HEK293 (cell line): ENCODE data around the gene TLE4.

ENCODE experiments used
- CTCF ChIA-PET: fragments of 350-600 bp; formaldehyde crosslinking; extraction: SDS; loops from one replicate; lab custom pipeline; 2021; ENCODE audit warnings: antibody characterized with exemption; lab: Yijun Ruan, JAX
- POLR2A ChIA-PET: fragments of 300-600 bp; formaldehyde crosslinking; extraction: SDS; loops from one replicate; lab custom pipeline; 2020; ENCODE audit warnings: antibody characterized with exemption, inconsistent platforms; lab: Yijun Ruan, JAX
- H3K27ac ChIP-seq: fragments of 200-500 bp; sonication (Bioruptor generic); 2 replicates; pipeline ENCODE4 v1.5.1; 2014; ENCODE audit warnings: low read depth, low read length, control low read depth, inconsistent platforms; ENCODE audit errors: extremely low read depth
- H3K36me3 ChIP-seq, 2 experiments: fragments of 200-500 bp in 1 of 2; sonication (Bioruptor generic) in 1 of 2; 1 replicate in 1 of 2; 2 replicates in 1 of 2; pipeline ENCODE4 v1.5.1; 2014 to 2017; ENCODE audit warnings: inconsistent platforms in 2 of 2, low read length in 2 of 2; ENCODE audit not compliant: control insufficient read depth in 2 of 2, insufficient read depth in 1 of 2
- H3K4me1 ChIP-seq: fragments of 200-500 bp; sonication (Bioruptor generic); 2 replicates; pipeline ENCODE4 v1.5.1; 2014; ENCODE audit warnings: mild to moderate bottlenecking, low read length, inconsistent platforms; ENCODE audit not compliant: control insufficient read depth, insufficient read depth
- H3K4me3 ChIP-seq: 2 replicates; pipeline ENCODE4 v1.5.1; 2011; ENCODE audit warnings: low read depth, mild to moderate bottlenecking, control low read depth, low read length, moderate library complexity
- H3K9me3 ChIP-seq: fragments of 200-500 bp; sonication (Bioruptor generic); 2 replicates; pipeline ENCODE4 v1.5.1; 2014; ENCODE audit warnings: low read depth, low read length, inconsistent platforms; ENCODE audit not compliant: control insufficient read depth, insufficient read depth
- HOXA7 ChIP-seq: sonication (generic); formaldehyde crosslinking; IDR thresholded peaks from 2 replicates; pipeline ENCODE4 v1.8.1; 2022; ENCODE audit warnings: missing genetic modification reagents, borderline replicate concordance
- RBAK ChIP-seq: fragments of 450-650 bp; formaldehyde crosslinking; IDR thresholded peaks from 2 replicates; pipeline ENCODE4 v1.5.1; 2016; ENCODE audit warnings: missing biosample characterization, missing genetic modification characterization
- TCF7L2 ChIP-seq: IDR thresholded peaks from 2 replicates; pipeline ENCODE4 v1.6.1; 2011; ENCODE audit warnings: low read depth, mild to moderate bottlenecking, inconsistent platforms, low read length, moderate library complexity, borderline replicate concordance
- TRIM28 ChIP-seq: IDR thresholded peaks from 2 replicates; pipeline ENCODE4 v1.6.1; 2011; ENCODE audit warnings: low read length, control low read depth, borderline replicate concordance
- ZBTB1 ChIP-seq: fragments of 450-650 bp; formaldehyde crosslinking; IDR thresholded peaks from 2 replicates; pipeline ENCODE4 v1.5.1; 2016; ENCODE audit warnings: missing biosample characterization, missing genetic modification characterization
- ZBTB21 ChIP-seq: fragments of 450-650 bp; formaldehyde crosslinking; IDR thresholded peaks from 2 replicates; pipeline ENCODE4 v1.5.1; 2017; ENCODE audit warnings: missing biosample characterization, missing genetic modification characterization
- ZIC2 ChIP-seq: fragments of 450-650 bp; formaldehyde crosslinking; IDR thresholded peaks from 2 replicates; pipeline ENCODE4 v1.5.1; 2016; ENCODE audit warnings: missing biosample characterization, missing genetic modification characterization
- ZNF112 ChIP-seq: fragments of 450-650 bp; formaldehyde crosslinking; IDR thresholded peaks from 2 replicates; pipeline ENCODE4 v1.5.0; 2017; ENCODE audit warnings: missing biosample characterization, missing genetic modification characterization
- ZNF544 ChIP-seq: fragments of 450-650 bp; formaldehyde crosslinking; IDR thresholded peaks from 2 replicates; pipeline ENCODE4 v1.5.0; 2017; ENCODE audit warnings: missing biosample characterization, missing genetic modification characterization
- ZNF560 ChIP-seq: fragments of 450-650 bp; formaldehyde crosslinking; IDR thresholded peaks from 2 replicates; pipeline ENCODE4 v1.5.1; 2017; ENCODE audit warnings: missing biosample characterization, missing genetic modification characterization, borderline replicate concordance
- ZNF600 ChIP-seq: fragments of 450-650 bp; formaldehyde crosslinking; IDR thresholded peaks from 2 replicates; pipeline ENCODE4 v1.5.1; 2016; ENCODE audit warnings: missing biosample characterization, missing genetic modification characterization
- ZNF785 ChIP-seq: fragments of 450-650 bp; formaldehyde crosslinking; IDR thresholded peaks from 2 replicates; pipeline ENCODE4 v1.5.1; 2016; ENCODE audit warnings: missing biosample characterization, missing genetic modification characterization
- TF ChIP-seq, protein P1 (sequence below): fragments of 450-650 bp; IDR thresholded peaks from 2 replicates; pipeline ENCODE4 v1.5.1; 2018; ENCODE audit warnings: missing biosample characterization, mild to moderate bottlenecking, missing genetic modification characterization
- TF ChIP-seq, protein P2 (sequence below): fragments of 450-650 bp; formaldehyde crosslinking; IDR thresholded peaks from 2 replicates; pipeline ENCODE4 v1.5.1; 2016; ENCODE audit warnings: missing biosample characterization, missing genetic modification characterization

Gene TLE4

DNA sequence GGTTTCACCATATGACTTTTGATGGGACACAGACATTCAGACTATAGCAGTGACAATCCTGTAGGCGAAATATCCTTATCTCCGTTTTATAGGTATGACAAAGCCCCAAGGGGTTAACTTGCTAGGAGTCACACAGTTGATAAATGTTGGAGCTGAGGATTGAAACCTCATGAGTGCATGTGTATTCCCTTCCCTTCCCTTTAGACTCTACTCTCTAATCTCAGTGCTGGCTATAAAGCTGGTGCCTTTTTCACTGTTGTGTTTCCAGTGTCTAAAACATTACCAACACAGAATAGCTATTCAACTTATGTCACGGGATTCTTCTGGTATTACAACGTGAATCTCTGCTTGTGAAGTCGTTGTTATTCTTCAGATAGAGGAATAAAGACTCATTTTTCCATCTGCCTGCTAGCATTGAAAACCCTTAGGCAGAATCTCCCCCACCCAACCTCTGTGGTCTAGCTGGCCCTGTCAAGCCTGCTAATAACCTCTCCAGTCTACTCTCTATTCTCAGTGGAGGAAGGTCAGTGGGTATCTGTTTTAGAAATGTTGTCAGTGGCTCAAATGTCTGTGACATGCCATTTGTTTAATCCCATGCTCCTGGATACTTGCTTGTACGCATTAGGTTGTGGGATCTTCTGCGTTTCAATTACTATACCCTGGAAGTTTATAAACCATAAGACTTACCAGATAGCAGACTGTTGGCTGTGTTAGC is 121.2 kb downstream of the TLE4 start:
- Histone ChIP-seq H3K4me1 (no peaks in the 10 kb centered on the region), H3K4me3 (no peak overlapping the region), H3K9me3 (no peaks in the 10 kb centered on the region), H3K27ac (no peak overlapping the region), H3K36me3 (no peaks in the 10 kb centered on the region)
- CTCF ChIA-PET, result no interaction called here
- no peak for TF ChIP-seq RBAK
- peak; percentile 98 for TF ChIP-seq TRIM28
- TF ChIP-seq, all 188 proteins: peak for 1
- POLR2A ChIA-PET, result interaction anchor here (1.8 kb wide), 1 partner anchor 122 kb away, joined by 7 read pairs; the partner anchor contains the start of gene TLE4

DNA sequence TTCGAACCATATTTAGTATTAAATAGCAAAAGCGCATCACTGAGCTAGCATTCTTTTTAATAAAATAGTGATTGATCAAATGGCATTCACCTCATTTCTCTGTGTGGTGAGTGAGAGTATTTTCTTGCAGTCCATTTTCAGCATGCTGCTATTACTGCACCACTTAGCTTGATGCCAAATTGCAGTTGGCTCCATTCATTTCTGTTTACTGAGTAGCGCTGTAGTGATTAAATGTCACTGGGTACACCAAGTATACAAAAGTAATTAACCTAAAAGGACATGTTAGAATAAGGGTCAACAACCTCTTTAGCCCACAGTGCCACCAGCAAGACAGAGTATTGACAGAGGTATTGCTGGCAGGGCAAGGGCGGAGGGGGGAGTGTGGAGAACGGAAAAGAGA is 122.0 kb downstream of the TLE4 start:
- ChIA-PET POLR2A (interaction anchor here (2.0 kb wide), 1 partner anchor 122 kb away, joined by 11 read pairs; the partner anchor contains the start of gene TLE4), CTCF (no interaction called here)
- H3K4me1 ChIP-seq, result no peaks in the 10 kb centered on the region
- no peak overlapping the region for H3K4me3 ChIP-seq
- H3K9me3 ChIP-seq, result no peaks in the 10 kb centered on the region
- no peaks in the 10 kb centered on the region for H3K36me3 ChIP-seq
- TF ChIP-seq ZNF600 (no peak), ZNF785 (tag by site-specific recombination) (no peak), ZBTB21 (tag by site-specific recombination) (no peak), HOXA7 (CRISPR knock-in tag) (no peak), ZNF560 (tag by site-specific recombination) (no peak)
- TF ChIP-seq, protein P1, sequence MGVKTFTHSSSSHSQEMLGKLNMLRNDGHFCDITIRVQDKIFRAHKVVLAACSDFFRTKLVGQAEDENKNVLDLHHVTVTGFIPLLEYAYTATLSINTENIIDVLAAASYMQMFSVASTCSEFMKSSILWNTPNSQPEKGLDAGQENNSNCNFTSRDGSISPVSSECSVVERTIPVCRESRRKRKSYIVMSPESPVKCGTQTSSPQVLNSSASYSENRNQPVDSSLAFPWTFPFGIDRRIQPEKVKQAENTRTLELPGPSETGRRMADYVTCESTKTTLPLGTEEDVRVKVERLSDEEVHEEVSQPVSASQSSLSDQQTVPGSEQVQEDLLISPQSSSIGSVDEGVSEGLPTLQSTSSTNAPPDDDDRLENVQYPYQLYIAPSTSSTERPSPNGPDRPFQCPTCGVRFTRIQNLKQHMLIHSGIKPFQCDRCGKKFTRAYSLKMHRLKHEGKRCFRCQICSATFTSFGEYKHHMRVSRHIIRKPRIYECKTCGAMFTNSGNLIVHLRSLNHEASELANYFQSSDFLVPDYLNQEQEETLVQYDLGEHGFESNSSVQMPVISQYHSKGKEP (tag by site-specific recombination), result peak; percentile 46; the same call in 1 of the 2 replicates
- H3K27ac ChIP-seq, result no peak overlapping the region

DNA sequence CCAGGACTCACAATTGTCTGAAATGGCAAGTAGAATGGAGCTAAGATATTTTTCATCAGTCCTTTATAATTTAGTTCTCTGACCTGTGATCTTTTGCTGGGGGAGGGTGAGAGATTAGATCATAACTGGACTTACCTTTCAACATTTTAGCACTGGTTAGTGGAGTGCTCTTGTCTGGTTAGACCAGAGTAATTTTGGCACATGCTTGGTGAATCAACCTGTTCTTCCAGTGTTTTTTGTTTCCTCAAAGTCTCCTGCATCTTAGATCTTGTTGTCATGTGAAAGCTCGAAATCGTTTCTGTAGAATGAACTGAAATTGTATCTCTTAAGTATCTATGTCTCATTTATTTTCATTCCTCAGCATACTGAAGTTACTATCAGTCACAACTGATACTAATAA is 122.4 kb downstream of the TLE4 start:
- Histone ChIP-seq H3K4me1 (no peaks in the 10 kb centered on the region), H3K27ac (no peak overlapping the region), H3K9me3 (no peaks in the 10 kb centered on the region), H3K4me3 (no peak overlapping the region), H3K36me3 (no peaks in the 10 kb centered on the region)
- no peak for TF ChIP-seq ZNF544 (tag by site-specific recombination)
- ChIA-PET CTCF (no interaction called here), POLR2A (interaction anchor here (2.0 kb wide), 1 partner anchor 122 kb away, joined by 11 read pairs; the partner anchor contains the start of gene TLE4)

DNA sequence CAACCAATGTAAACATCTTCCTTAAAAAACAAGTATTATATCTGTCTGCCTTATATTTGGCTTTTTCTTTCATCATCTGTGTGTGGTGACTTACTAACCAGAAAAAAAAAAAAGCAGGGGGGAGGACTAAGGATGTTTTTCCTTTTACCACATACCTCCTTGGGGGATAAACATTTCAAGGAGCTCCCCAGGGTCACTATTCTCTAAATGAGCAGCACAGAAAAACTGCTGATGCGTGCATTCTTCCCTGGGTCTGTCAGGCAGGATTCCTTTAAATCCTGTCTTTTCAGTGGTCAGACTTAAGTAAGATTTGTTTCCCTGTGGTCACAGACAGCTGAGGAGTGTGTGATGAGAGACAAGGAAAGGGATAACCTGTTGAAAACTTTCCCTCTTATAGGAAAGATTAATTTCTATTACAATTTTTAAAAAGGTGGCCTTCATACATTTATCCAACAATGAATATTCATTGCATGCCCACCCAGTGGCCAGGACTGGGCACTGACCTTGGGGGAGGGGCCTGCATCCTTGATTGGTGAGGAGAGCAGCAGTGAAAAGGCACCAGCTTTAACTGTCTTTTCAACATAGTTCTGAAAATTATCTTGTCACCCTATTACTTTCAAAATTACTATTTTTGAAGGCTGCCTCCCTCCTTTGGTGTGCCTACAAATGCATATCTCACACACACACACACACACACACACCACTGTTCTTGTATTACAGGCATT is 123.1 kb downstream of the TLE4 start:
- TF ChIP-seq ZIC2 (no peak), ZBTB1 (tag by site-specific recombination) (no peak), TCF7L2 (peak; percentile 46; the same call in 1 of the 2 replicates), ZNF112 (tag by site-specific recombination) (no peak)
- TF ChIP-seq, protein P2, sequence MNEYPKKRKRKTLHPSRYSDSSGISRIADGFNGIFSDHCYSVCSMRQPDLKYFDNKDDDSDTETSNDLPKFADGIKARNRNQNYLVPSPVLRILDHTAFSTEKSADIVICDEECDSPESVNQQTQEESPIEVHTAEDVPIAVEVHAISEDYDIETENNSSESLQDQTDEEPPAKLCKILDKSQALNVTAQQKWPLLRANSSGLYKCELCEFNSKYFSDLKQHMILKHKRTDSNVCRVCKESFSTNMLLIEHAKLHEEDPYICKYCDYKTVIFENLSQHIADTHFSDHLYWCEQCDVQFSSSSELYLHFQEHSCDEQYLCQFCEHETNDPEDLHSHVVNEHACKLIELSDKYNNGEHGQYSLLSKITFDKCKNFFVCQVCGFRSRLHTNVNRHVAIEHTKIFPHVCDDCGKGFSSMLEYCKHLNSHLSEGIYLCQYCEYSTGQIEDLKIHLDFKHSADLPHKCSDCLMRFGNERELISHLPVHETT (tag by site-specific recombination), result no peak
- Histone ChIP-seq H3K9me3 (no peaks in the 10 kb centered on the region), H3K36me3 (no peaks in the 10 kb centered on the region), H3K4me1 (no peaks in the 10 kb centered on the region), H3K27ac (no peak overlapping the region), H3K4me3 (no peak overlapping the region)
- ChIA-PET POLR2A (interaction anchor here (2.0 kb wide), 1 partner anchor 123 kb away, joined by 11 read pairs; the partner anchor contains the start of gene TLE4), CTCF (no interaction called here)
